ENCODE data around the gene RAD51B.

DNA sequence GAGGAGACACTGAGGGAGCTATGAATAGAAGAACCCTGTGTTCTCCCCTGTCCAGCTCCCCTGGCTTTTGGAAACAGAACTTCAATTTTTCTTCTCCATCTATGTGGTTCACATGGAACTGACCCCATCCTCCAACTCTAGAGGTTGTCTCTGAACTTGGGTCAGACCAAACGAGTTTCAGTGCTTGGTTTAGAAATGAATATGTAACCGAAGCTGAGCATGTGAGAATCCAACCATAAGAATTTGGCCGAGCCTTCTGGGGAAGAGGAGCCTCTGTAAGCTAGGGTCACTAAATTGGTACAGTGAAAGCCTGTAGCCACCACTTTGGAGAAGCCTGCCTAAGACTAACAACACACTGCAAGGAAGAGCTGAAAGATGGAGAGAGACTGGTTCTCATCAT, 508.9 kb downstream of the RAD51B start:
- TF ChIP-seq, protein P1, sequence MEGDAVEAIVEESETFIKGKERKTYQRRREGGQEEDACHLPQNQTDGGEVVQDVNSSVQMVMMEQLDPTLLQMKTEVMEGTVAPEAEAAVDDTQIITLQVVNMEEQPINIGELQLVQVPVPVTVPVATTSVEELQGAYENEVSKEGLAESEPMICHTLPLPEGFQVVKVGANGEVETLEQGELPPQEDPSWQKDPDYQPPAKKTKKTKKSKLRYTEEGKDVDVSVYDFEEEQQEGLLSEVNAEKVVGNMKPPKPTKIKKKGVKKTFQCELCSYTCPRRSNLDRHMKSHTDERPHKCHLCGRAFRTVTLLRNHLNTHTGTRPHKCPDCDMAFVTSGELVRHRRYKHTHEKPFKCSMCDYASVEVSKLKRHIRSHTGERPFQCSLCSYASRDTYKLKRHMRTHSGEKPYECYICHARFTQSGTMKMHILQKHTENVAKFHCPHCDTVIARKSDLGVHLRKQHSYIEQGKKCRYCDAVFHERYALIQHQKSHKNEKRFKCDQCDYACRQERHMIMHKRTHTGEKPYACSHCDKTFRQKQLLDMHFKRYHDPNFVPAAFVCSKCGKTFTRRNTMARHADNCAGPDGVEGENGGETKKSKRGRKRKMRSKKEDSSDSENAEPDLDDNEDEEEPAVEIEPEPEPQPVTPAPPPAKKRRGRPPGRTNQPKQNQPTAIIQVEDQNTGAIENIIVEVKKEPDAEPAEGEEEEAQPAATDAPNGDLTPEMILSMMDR (IDR thresholded peaks at IDR 0.05; ENCODE audit: poor library complexity) = no peak
- TF ChIP-seq EZH2phosphoT487 (IDR thresholded peaks at IDR 0.05; ENCODE audit: low read depth, severe bottlenecking, unreplicated experiment) (no peak), EZH2 (IDR thresholded peaks at IDR 0.05; ENCODE audit: borderline replicate concordance) (no peak)

Data from hepatocyte (in vitro differentiated cells).